H9 (cell line): ENCODE data around the gene DDX11. TPM values are rescaled to one million over a fixed set of nuclear protein-coding genes. Genes with fewer than 3 reads are reported as not detected.

ENCODE experiments used
- DNase-seq: peaks from one replicate; pipeline ENCODE4 v3.0.0-alpha.2; 2017
- H2AFZ ChIP-seq: one replicate; pipeline ENCODE4 v1.6.1; 2013; ENCODE audit warnings: mild to moderate bottlenecking, low read length, control low read depth, moderate library complexity
- H2AK5ac ChIP-seq: 2 replicates; pipeline ENCODE4 v1.6.1; 2013; ENCODE audit warnings: low read length, control low read depth, mixed read lengths; ENCODE audit not compliant: insufficient read length
- H2BK120ac ChIP-seq: one replicate; pipeline ENCODE4 v1.6.1; 2013; ENCODE audit warnings: low read depth, mild to moderate bottlenecking, low read length, control low read depth, inconsistent platforms; ENCODE audit not compliant: poor library complexity, severe bottlenecking
- H2BK12ac ChIP-seq: 2 replicates; pipeline ENCODE4 v1.6.1; 2013; ENCODE audit warnings: low read length, control low read depth, mixed read lengths, low read depth; ENCODE audit not compliant: insufficient read length
- H2BK15ac ChIP-seq: 2 replicates; pipeline ENCODE4 v1.6.1; 2013; ENCODE audit warnings: low read depth, low read length, control low read depth
- H2BK20ac ChIP-seq: one replicate; pipeline ENCODE4 v1.6.1; 2013; ENCODE audit warnings: low read depth, mild to moderate bottlenecking, low read length, control low read depth, inconsistent platforms; ENCODE audit not compliant: poor library complexity, severe bottlenecking
- H2BK5ac ChIP-seq: 2 replicates; pipeline ENCODE4 v1.6.1; 2013; ENCODE audit warnings: low read length, control low read depth, mixed read lengths; ENCODE audit not compliant: insufficient read length
- H3K14ac ChIP-seq: 2 replicates; pipeline ENCODE4 v1.6.1; 2013; ENCODE audit warnings: low read length, control low read depth; ENCODE audit not compliant: insufficient read depth
- H3K18ac ChIP-seq: 2 replicates; pipeline ENCODE4 v1.6.1; 2013; ENCODE audit warnings: low read depth, mild to moderate bottlenecking, mixed read lengths, low read length, control low read depth; ENCODE audit not compliant: insufficient read length
- H3K23ac ChIP-seq: 2 replicates; pipeline ENCODE4 v1.6.1; 2013; ENCODE audit warnings: low read length, control low read depth, mixed read lengths, low read depth; ENCODE audit not compliant: insufficient read length
- H3K23me2 ChIP-seq: 2 replicates; pipeline ENCODE4 v1.6.1; 2013; ENCODE audit warnings: low read depth, mild to moderate bottlenecking, mixed read lengths, low read length, control low read depth; ENCODE audit not compliant: insufficient read length, poor library complexity, severe bottlenecking
- H3K27ac ChIP-seq: 2 replicates; pipeline ENCODE4 v1.5.1; 2013; ENCODE audit warnings: low read length, control low read depth, mixed read lengths, low read depth; ENCODE audit not compliant: insufficient read length
- H3K27me3 ChIP-seq: 2 replicates; pipeline ENCODE4 v1.6.1; 2013; ENCODE audit warnings: low read length, control low read depth, inconsistent platforms; ENCODE audit not compliant: insufficient read depth
- H3K4ac ChIP-seq: 2 replicates; pipeline ENCODE4 v1.6.1; 2013; ENCODE audit warnings: low read depth, mild to moderate bottlenecking, control low read depth, inconsistent platforms, low read length, moderate library complexity
- H3K4me1 ChIP-seq: 2 replicates; pipeline ENCODE4 v1.6.1; 2013; ENCODE audit warnings: low read length, control low read depth, inconsistent platforms; ENCODE audit not compliant: insufficient read depth
- H3K4me2 ChIP-seq: 2 replicates; pipeline ENCODE4 v1.6.1; 2013; ENCODE audit warnings: low read length, control low read depth, mixed read lengths; ENCODE audit not compliant: insufficient read length, insufficient read depth
- H3K56ac ChIP-seq: 2 replicates; pipeline ENCODE4 v1.6.1; 2013; ENCODE audit warnings: low read depth, mild to moderate bottlenecking, mixed read lengths, low read length, control low read depth; ENCODE audit not compliant: insufficient read length
- H3K79me1 ChIP-seq: 2 replicates; pipeline ENCODE4 v1.6.1; 2013; ENCODE audit warnings: low read depth, mild to moderate bottlenecking, moderate library complexity, low read length, control low read depth, inconsistent platforms; ENCODE audit not compliant: insufficient read depth, poor library complexity, severe bottlenecking
- H3K79me2 ChIP-seq: 2 replicates; pipeline ENCODE4 v1.6.1; 2013; ENCODE audit warnings: low read length, control low read depth, inconsistent platforms; ENCODE audit not compliant: insufficient read depth
- H3K9ac ChIP-seq: 2 replicates; pipeline ENCODE4 v1.6.1; 2013; ENCODE audit warnings: low read length, control low read depth, mixed read lengths; ENCODE audit not compliant: insufficient read length; ENCODE audit errors: extremely low read depth
- H3K9me3 ChIP-seq: one replicate; pipeline ENCODE4 v1.6.1; 2013; ENCODE audit warnings: low read depth, low read length, inconsistent platforms; ENCODE audit not compliant: control insufficient read depth
- H3T11ph ChIP-seq: one replicate; pipeline ENCODE4 v1.6.1; 2013; ENCODE audit warnings: mild to moderate bottlenecking, low read length, control low read depth, inconsistent platforms
- H4K20me1 ChIP-seq: one replicate; pipeline ENCODE4 v1.6.1; 2013; ENCODE audit not compliant: control insufficient read depth, insufficient read length, insufficient read depth
- H4K5ac ChIP-seq: 2 replicates; pipeline ENCODE4 v1.6.1; 2013; ENCODE audit warnings: low read depth, mild to moderate bottlenecking, mixed read lengths, low read length, control low read depth; ENCODE audit not compliant: insufficient read length
- H4K8ac ChIP-seq: replicated peaks from 2 replicates; pipeline ENCODE4 v1.6.1; 2013; ENCODE audit warnings: low read length, control low read depth, mixed read lengths, low read depth; ENCODE audit not compliant: insufficient read length
- H4K91ac ChIP-seq: 2 replicates; pipeline ENCODE4 v1.6.1; 2013; ENCODE audit warnings: low read depth, mild to moderate bottlenecking, moderate library complexity, mixed read lengths, low read length, control low read depth; ENCODE audit not compliant: insufficient read length
- H3K27ac Mint-ChIP-seq, 3 experiments: 2 replicates in 2 of 3; 3 replicates in 1 of 3; pipeline ENCODE4 v1.8.0; 2020 to 2021; ENCODE audit warnings: mixed read lengths in 3 of 3, mild to moderate bottlenecking in 1 of 3, moderate library complexity in 1 of 3
- H3K27me3 Mint-ChIP-seq: 2 replicates; pipeline ENCODE4 v1.8.0; 2021; ENCODE audit warnings: low read depth, mild to moderate bottlenecking, moderate library complexity, mixed read lengths
- H3K36me3 Mint-ChIP-seq, 3 experiments: 2 replicates in 2 of 3; 3 replicates in 1 of 3; pipeline ENCODE4 v1.8.0; 2020 to 2021; ENCODE audit warnings: low read depth in 3 of 3, mixed read lengths in 3 of 3; ENCODE audit not compliant: insufficient read depth in 1 of 3
- H3K4me1 Mint-ChIP-seq, 2 experiments: 2 replicates each; pipeline ENCODE4 v1.8.0; 2020; ENCODE audit warnings: mixed read lengths in 2 of 2
- H3K4me3 Mint-ChIP-seq, 2 experiments: 2 replicates in 1 of 2; 3 replicates in 1 of 2; pipeline ENCODE4 v1.8.0; 2020 to 2021; ENCODE audit warnings: mild to moderate bottlenecking in 2 of 2, mixed read lengths in 2 of 2, moderate library complexity in 1 of 2
- H3K9me3 Mint-ChIP-seq, 2 experiments: 2 replicates in 1 of 2; 3 replicates in 1 of 2; pipeline ENCODE4 v1.8.0; 2020; ENCODE audit warnings: mild to moderate bottlenecking in 2 of 2, mixed read lengths in 2 of 2, moderate library complexity in 1 of 2
- CTCF ChIP-seq: fragments of 200-600 bp; sonication (generic); conservative IDR thresholded peaks from 3 replicates; pipeline ENCODE4 v1.8.0; 2021; ENCODE audit warnings: antibody characterized with exemption, mild to moderate bottlenecking
- WGBS: extraction: QIAGEN DNeasy Blood & Tissue Kit; methylation state at CpG from one replicate; pipeline ENCODE4 v1.1.7; 2013; ENCODE audit warnings: missing lambda C conversion rate, low lambda C conversion rate, mixed read lengths; ENCODE audit not compliant: insufficient read length; ENCODE audit errors: extremely low coverage; 5-methylcytosine and 5-hydroxymethylcytosine counted together
- total RNA-seq: library from RNA; stranded (reverse); gene quantifications from 2 replicates; pipeline ENCODE4 v1.2.1, GENCODE V29; 2021

Gene DDX11
- total RNA-seq, 1 experiment from 2014 or later: 183 TPM

GRCh38 chr12:31117203-31118011 is 43.7 kb downstream of the DDX11 start:
- Histone ChIP-seq H4K20me1 (no peaks in the 10 kb centered on the region), H3K4me1 (no peaks in the 10 kb centered on the region), H3K27me3 (peaks cover 24% of the 10 kb centered on the region), H3K9ac (peak overlapping the region; percentile 28), H3K56ac (no peak overlapping the region), H2BK20ac (no peak overlapping the region), H2AFZ (no peak overlapping the region), H3K23ac (no peak overlapping the region), H3T11ph (no peak overlapping the region), H3K79me1 (no peaks in the 10 kb centered on the region), H4K8ac (no peak overlapping the region), H2BK15ac (no peak overlapping the region), H3K9me3 (no peaks in the 10 kb centered on the region), H3K27ac (no peak overlapping the region), H3K18ac (peak overlapping the region; percentile 67), H3K23me2 (peaks cover 21% of the 10 kb centered on the region), H3K4ac (no peak overlapping the region), H4K5ac (no peak overlapping the region), H2AK5ac (no peak overlapping the region), H3K79me2 (no peaks in the 10 kb centered on the region), H2BK120ac (no peak overlapping the region), H2BK12ac (no peak overlapping the region), H3K14ac (peak overlapping the region; percentile 87; the same call in 1 of the 2 replicates), H4K91ac (no peak overlapping the region), H2BK5ac (no peak overlapping the region), H3K4me2 (peak overlapping the region; percentile 45)
- Mint-ChIP-seq H3K36me3 (no peaks in the 10 kb centered on the region), H3K9me3 (no peaks in the 10 kb centered on the region), H3K4me3 (peak overlapping the region; percentile 62 to 83), H3K27ac (no peak overlapping the region), H3K27me3 (peaks cover 46% of the 10 kb centered on the region), H3K4me1 (peaks cover 7 to 11% of the 10 kb centered on the region in 2 experiments)
- DNase-seq: peak; percentile 83
- no CpG with 5 or more reads among the region's 45 CpGs for WGBS
- peak; percentile 97 for TF ChIP-seq CTCF
